H7 (cell line): ENCODE results near the gene UBASH3B. TPM values are rescaled to one million over a fixed set of nuclear protein-coding genes. Genes with fewer than 3 reads are reported as not detected.
"Not testable (repeated sequence)": the region's sequence is repeated elsewhere in the genome, so short reads cannot be mapped to it uniquely, and the experiment has no call there.

Source experiments
- DNase-seq: peaks from one replicate; pipeline ENCODE4 v3.0.0; 2012
- H3K27me3 ChIP-seq: 2 replicates; pipeline ENCODE4 v1.6.0; 2011; ENCODE audit warnings: mild to moderate bottlenecking, low read length; ENCODE audit not compliant: control insufficient read depth, insufficient read depth
- H3K36me3 ChIP-seq: replicated peaks from 2 replicates; pipeline ENCODE4 v1.5.1; 2011; ENCODE audit warnings: low read length; ENCODE audit not compliant: control insufficient read depth, insufficient read depth
- H3K4me3 ChIP-seq: 2 replicates; pipeline ENCODE4 v1.5.1; 2011; ENCODE audit warnings: low read depth, mild to moderate bottlenecking, control low read depth, low read length, moderate library complexity; ENCODE audit not compliant: insufficient read depth
- total RNA-seq: library from RNA; depleted of rRNA; stranded (reverse); fragments of >200 nt; shearing (Covaris generic); gene quantifications from 2 replicates; pipeline ENCODE4 v1.2.3, GENCODE V29; 2014; rRNA removed

UBASH3B gene
- 8.1 and 15.9 TPM in 2 replicates for total RNA-seq

- H3K36me3 ChIP-seq: no peaks in the 10 kb centered on the region
- H3K27me3 ChIP-seq: peaks cover 13% of the 10 kb centered on the region
- peak; percentile 90 for DNase-seq
- H3K4me3 ChIP-seq: peak within 1 kb of the TSS; percentile 79
Measured at GRCh38 chr11:122655527-122656072, at the start of gene UBASH3B. UBASH3B (plus strand) TSS chr11:122655722; CDS start chr11:122656050, 328 bp downstream.

- DNase-seq, H3K27me3 ChIP-seq: not testable (repeated sequence)
Measured at GRCh38 chr11:122607162-122607561, 48.4 kb upstream of the UBASH3B start.

GRCh38 chr11:122612123-122612824, 43.2 kb upstream of the UBASH3B start:
- no peaks in the 10 kb centered on the region for H3K27me3 ChIP-seq
- no peaks in the 10 kb centered on the region for H3K36me3 ChIP-seq
- H3K4me3 ChIP-seq: no peak overlapping the region
- no peak for DNase-seq

More at GRCh38 chr11:122607162-122607561, 48.4 kb upstream of the UBASH3B start:
- H3K4me3 ChIP-seq, H3K36me3 ChIP-seq: not testable (repeated sequence)

DNA sequence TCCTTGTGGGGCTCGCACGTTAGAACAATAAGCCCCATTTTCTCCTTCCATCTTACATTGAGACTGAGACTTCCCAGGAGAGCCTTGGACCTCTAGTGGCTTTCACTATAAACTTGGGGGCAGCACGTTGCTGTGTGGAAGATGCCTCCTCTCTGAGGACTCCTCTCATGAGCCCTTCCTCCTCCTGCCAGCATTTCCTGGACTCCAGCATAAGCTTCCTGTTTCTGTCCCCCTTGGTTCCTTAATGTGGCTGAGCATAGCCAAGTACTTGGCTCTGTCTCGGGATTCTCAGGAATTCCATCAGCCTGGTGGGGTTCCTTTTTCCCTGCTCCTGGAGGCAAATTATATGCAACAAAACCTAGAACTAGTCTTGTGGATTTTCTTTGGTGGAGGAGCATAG, 38.8 kb upstream of the UBASH3B start:
- H3K36me3 ChIP-seq: no peaks in the 10 kb centered on the region
- no peak for DNase-seq
- no peak overlapping the region for H3K4me3 ChIP-seq
- no peaks in the 10 kb centered on the region for H3K27me3 ChIP-seq

GRCh38 chr11:122617297-122617696, 38.2 kb upstream of the UBASH3B start:
- H3K36me3 ChIP-seq: no peaks in the 10 kb centered on the region
- no peak for DNase-seq
- no peaks in the 10 kb centered on the region for H3K27me3 ChIP-seq
- H3K4me3 ChIP-seq: no peak overlapping the region

DNA sequence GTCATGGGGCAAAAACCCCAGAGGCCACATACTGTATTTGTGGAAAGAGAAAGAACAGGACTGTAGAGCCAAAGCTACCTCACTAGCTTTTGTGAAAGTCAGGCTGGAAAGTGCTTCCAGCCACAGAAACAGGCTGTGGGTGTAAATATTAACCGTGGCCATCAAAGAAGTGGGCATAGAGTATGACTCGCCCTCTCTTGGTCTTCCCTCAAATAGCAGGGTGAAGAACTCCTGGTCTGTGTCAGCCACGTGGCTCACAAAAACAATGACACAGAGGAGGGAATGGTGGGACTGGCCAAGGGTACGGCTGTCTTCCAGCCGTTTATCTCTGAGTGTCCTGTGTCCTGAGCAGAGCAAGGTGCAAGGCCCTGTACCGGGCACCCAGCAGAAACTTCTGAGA, 37.6 kb upstream of the UBASH3B start:
- no peak overlapping the region for H3K4me3 ChIP-seq
- H3K27me3 ChIP-seq: no peaks in the 10 kb centered on the region
- no peaks in the 10 kb centered on the region for H3K36me3 ChIP-seq
- DNase-seq: no peak

DNA sequence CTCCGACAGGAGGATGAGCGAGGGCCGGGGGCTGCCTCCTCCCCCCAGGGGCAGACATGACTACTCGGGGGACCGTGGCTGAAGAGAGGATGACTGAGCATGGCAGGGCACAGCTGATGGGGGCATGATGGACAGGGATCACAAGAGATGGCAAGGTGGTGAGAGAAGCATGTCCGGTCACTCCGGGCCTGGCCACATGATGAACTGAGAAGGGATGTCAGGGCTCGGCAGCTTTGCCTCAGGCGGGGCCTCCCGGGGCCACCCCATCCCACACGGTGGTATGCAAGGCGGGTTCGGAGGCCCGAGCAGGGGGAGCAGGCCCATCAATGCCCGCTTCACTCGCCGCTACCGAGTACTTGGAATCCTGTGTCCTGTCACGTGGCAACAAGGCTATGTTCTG, 36.6 kb upstream of the UBASH3B start:
- Histone ChIP-seq H3K36me3 (no peaks in the 10 kb centered on the region), H3K27me3 (no peaks in the 10 kb centered on the region)
- DNase-seq: no peak

DNA sequence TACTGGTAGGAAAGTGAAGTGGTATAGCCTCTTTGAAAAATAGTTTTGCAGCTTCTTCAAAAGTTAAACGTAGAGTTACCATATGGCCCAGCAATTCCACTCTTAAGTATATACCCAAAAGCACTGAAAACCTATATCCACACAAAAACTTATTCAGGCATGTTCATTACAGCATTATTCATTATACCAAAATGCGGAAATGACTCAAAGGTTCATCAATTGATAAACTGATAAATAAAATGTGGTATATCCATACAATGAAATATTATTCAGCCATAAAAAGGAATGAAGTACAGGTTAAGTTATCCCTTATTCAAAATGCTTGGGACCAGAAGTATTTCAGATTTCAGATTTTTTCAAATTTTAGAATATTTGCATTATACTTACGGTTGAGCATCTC, 35.8 kb upstream of the UBASH3B start:
- H3K36me3 ChIP-seq: no peaks in the 10 kb centered on the region
- no peaks in the 10 kb centered on the region for H3K27me3 ChIP-seq
- no peak overlapping the region for H3K4me3 ChIP-seq
- DNase-seq: no peak

More for the DNA sequence above, 36.6 kb upstream of the UBASH3B start:
- no peak overlapping the region for H3K4me3 ChIP-seq

- H3K36me3 ChIP-seq, DNase-seq, H3K27me3 ChIP-seq, H3K4me3 ChIP-seq: not testable (repeated sequence)
Measured at GRCh38 chr11:122625501-122625900, 30.0 kb upstream of the UBASH3B start.

- Histone ChIP-seq H3K27me3 (no peaks in the 10 kb centered on the region), H3K4me3 (no peak overlapping the region), H3K36me3 (no peaks in the 10 kb centered on the region)
- DNase-seq: no peak
Measured at GRCh38 chr11:122625976-122626665, 29.4 kb upstream of the UBASH3B start.

DNA sequence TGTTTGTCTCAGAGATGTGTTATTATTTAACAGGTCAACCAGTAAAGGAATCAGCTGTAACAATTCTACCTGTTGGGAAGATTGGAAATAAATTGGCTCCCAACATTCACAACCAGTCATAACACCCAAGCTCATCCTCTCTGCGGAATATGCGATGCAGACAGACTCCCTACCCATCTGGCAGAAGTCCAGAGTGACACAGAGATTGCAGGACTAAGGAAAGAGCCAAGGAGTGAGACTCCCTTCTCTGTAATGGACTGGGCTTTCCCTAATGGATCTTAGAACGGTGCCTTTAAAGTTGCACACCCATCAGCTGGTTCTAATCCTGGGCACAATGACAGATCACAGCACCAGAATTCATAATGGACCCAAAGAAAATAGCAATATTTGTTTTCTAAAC, 27.8 kb upstream of the UBASH3B start:
- Histone ChIP-seq H3K27me3 (no peaks in the 10 kb centered on the region), H3K4me3 (no peak overlapping the region), H3K36me3 (no peaks in the 10 kb centered on the region)
- no peak for DNase-seq

GRCh38 chr11:122628810-122629555, 26.5 kb upstream of the UBASH3B start:
- H3K27me3 ChIP-seq: no peaks in the 10 kb centered on the region
- peak; percentile 76 for DNase-seq

GRCh38 chr11:122632181-122632824, 23.2 kb upstream of the UBASH3B start:
- H3K4me3 ChIP-seq: no peak overlapping the region
- H3K36me3 ChIP-seq: no peaks in the 10 kb centered on the region
- no peaks in the 10 kb centered on the region for H3K27me3 ChIP-seq
- no peak for DNase-seq

More at GRCh38 chr11:122628810-122629555, 26.5 kb upstream of the UBASH3B start:
- Histone ChIP-seq H3K4me3 (no peak overlapping the region), H3K36me3 (no peaks in the 10 kb centered on the region)

GRCh38 chr11:122633219-122633829, 22.2 kb upstream of the UBASH3B start:
- H3K36me3 ChIP-seq: no peaks in the 10 kb centered on the region
- no peak overlapping the region for H3K4me3 ChIP-seq
- H3K27me3 ChIP-seq: no peaks in the 10 kb centered on the region
- peak; percentile 61 for DNase-seq
